GM20000 (cell line): ENCODE results near the gene ZNF672.

Experiments used
- DNase-seq: peaks from one replicate; pipeline ENCODE4 v3.0.0; 2012; ENCODE audit warnings: low spot score
- CTCF ChIP-seq: IDR thresholded peaks from 2 replicates; pipeline ENCODE4 v1.5.1; 2012; ENCODE audit warnings: mild to moderate bottlenecking, control low read depth; ENCODE audit errors: extremely low read depth, missing control alignments

Gene ZNF672

GRCh38 chr1:248847956-248848561 lies 10.0 kb downstream of the ZNF672 start:
- DNase-seq = no peak
- no peak for TF ChIP-seq CTCF

GRCh38 chr1:248848602-248849001 lies 10.6 kb downstream of the ZNF672 start:
- TF ChIP-seq CTCF = no peak
- DNase-seq = no peak

- no peak for TF ChIP-seq CTCF
Measured at GRCh38 chr1:248849152-248849551, 11.1 kb downstream of the ZNF672 start.

GRCh38 chr1:248849637-248850036 lies 11.6 kb downstream of the ZNF672 start:
- no peak for DNase-seq
- TF ChIP-seq CTCF = no peak

More at GRCh38 chr1:248849152-248849551, 11.1 kb downstream of the ZNF672 start:
- DNase-seq = no peak

- no peak for TF ChIP-seq CTCF
- no peak for DNase-seq
Measured at GRCh38 chr1:248850124-248850523, 12.1 kb downstream of the ZNF672 start.

GRCh38 chr1:248850536-248851251 lies 12.7 kb downstream of the ZNF672 start:
- TF ChIP-seq CTCF = no peak
- no peak for DNase-seq

- TF ChIP-seq CTCF = no peak
- no peak for DNase-seq
Measured at GRCh38 chr1:248851390-248851789, 13.4 kb downstream of the ZNF672 start.
